SW 1271 (cell line): ENCODE data around the gene SCARB1.

Experiments
- DNase-seq, 2 experiments: peaks; one replicate each; lab custom pipeline; 2025; lab: John Stamatoyannopoulos, UW

Gene SCARB1

DNA sequence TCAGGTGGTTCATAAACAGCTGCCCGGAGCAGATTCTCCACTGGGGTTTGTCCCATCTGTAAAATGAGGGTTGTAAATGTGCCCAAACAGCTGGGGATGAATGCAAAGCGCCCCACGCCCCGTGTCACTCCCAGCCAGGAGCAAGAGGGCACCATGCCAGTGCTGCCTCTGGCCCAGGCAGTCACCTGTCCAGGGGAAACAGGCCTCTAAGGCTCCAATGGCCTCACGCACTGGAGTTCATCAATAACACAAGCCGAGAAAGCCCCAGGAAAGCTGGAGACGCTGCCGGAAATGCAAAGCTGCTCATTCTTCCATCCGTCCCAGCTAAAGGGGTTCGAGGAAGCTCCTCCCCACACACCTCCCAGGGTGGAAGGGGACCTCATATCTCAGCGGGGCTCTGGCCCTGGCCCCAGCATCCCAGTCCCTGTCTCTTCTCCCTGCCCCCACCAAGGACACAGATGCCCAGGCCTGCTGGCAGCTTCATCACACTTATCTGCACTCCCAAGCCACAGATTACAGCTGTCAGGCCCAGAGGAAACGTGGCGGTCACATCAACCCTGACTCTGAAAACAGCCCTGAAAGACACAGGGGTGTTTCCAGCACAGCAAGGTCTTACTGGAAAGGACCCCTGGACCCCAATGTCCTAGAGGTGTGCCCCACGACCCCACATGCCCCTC, 21.5 kb downstream of the SCARB1 start:
- DNase-seq, result no peak

DNA sequence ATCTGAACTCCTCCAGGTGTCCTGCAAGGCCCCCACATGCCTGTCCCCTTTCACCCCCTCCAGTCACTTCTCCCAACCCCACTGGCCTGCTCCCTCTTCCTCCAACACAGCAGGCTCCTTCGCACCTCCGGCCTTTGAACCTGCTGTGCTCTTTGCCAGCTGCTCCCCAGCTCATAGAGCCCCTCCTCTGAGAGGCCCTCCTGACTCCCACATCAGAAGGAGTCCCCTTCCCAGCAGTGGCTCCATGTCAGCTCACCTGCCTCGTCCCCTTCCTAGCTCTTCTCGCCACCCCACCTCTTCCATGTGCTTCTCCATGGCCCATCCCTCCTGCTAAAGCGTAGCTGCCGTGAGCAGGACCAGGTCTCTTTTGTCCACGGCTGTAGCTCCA, 22.1 kb downstream of the SCARB1 start:
- no peak for DNase-seq

DNA sequence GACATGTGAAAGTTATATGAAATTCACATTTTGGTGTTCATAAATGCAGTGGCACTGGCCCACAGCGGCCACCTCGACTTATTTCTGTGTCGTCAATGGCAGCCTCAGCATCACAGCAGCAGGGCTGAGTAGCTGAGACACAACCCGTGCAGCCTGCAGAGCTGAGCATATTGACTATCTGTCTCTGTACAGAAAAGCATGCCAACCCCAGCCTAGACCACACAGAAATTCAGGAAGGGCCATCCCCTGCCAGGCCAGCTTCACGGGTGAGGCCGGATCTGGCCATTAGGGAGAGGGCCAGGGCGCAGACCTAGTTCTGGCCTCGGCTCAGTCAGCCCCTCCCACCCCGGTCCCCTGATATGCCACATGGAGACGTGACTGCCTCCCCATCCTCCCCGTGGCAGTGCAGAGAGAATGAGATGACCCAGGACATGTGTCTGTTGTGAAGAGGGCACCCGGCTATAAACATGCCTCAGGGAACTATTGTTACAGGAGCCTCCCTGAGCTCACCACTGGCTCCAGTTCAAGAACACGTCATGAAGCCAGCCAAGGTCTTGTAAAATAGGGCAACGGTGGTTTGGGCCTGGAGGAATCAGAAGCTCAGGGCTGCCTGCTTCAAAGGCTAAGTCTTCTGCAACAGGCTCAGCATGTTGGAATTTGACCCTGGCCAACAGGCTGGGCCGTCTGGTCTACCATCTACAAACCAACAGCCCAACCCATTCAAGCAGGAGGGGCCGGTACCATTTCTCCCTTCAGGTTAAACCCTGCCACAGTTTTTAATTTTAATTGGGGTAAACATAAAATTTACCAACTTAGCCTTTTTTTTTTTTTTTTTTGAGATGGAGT, 25.5 kb downstream of the SCARB1 start:
- peak in 1 of 2 experiments; percentile 13 for DNase-seq

DNA sequence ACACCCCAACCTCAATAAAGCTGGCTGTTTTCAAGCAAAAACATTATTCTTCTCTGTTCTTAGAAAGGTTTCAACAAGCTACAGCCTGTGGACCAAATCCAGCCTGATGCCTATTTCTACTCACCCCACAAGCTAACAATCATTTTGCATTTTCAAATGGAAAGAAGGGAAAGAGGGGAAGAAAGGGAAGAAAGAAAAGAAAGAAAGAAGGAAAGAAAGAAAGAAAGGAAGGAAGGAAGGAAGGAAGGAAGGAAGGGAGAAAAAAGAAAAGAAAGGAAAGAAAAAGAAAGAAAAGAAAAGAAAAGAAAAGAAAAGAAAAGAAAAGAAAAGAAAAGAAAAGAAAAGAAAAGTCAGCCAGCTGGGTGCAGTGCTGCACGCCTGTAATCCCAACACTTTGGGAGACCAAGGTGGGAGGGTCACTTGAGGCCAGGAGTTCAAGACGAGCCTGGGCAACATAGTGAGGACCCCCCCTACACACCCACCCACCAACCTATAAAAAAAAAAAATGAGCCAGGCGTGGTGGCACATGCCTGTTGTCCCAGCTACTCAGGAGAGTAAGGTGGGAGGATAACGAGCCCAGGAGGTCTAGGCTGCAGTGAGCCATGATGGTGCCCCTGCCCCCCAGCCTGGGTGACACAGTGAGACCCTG, 26.3 kb downstream of the SCARB1 start:
- DNase-seq, result no peak

DNA sequence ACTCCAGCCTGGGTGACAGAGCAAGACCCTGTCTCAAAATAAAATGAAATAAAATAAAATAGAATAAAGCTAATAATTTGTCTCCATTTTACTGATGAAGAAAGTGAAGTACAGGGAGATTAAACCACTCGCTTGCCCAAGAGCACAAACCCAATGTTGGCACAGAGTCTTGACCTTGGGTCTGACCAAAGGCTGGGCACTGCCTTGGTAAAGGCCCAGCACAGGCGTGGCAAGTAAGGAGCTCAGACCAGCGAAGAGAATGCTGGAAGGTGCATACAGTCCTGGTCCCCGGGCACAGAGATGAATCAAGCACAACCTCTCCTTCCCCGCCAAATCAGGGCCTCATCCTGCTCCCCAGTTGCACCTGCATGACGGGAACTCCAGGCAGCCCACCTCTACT, 26.9 kb downstream of the SCARB1 start:
- DNase-seq, result no peak

DNA sequence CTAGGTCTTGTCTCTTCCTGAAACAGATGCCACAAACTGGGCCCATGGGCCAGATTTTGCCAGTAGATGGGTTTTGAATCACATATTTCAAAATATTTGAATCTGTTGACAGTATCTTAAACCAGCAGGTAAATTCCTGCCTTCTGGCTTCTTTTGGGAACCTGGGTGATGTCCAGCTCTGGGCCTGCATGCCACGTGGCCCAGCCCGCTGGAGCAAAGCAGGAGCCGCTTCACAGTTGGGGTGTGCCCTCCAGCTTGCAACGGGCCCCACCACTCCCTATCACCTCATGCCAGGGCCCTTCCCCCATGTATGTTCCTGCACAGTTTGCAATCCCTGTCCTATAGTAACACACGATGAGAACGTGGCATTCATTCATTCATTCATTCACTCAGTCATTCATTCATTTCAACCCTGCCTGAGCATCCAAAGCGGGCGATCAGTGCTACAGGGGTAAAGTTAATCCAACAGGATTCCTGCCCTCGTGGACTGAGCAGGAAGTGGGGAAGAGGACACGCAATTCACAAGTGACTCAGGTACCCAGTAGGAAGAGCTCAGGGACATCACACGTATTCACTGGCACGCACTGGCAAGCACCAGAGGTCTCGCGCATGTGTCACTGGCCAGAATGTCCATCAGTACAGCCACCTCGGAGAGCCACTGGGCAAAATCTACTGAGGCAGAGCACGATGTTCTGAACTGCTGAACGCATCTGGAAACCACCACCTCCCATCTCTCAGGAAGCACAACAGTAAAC, 27.8 kb downstream of the SCARB1 start:
- DNase-seq, result no peak

DNA sequence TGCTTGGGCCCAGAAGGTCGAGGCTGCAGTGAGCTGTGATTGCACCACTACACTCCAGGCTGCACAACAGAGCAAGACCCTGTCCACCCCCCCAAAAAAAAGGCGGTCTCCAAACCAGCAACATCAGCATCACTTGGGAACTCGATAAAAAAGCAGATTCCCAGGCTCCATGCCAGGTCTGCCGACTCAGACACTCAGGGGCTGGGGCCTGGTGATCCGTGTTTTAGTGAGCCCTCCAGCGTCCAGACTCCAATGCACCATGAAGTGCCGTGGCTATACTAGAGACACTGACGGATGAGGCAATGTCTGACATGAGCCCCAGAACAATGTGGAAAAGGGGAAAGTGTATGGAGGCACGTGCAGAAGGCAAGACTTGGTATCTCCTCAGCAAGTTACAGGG, 28.8 kb downstream of the SCARB1 start:
- DNase-seq, result no peak

DNA sequence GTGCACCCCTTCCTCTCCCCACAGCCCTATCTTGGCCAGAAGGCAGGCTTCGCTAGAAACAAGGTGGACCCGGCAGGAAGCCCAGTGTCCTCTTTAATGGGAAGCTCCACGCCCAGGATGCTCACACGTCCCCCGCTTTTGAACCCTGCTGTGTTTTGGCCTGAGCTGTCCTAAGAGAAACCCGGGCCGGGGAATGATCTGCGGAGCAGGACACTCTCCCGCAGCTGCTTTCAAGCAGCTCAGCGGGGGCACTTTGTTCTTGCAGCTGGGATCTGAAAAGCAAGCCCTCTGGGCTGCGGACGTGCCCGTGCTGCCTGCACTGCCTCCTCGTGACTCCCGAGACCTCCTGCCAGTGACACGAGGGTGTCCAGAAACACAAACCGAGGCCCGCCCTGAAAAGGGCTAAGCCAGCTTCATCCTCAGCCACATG, 30.0 kb downstream of the SCARB1 start:
- DNase-seq, result no peak

DNA sequence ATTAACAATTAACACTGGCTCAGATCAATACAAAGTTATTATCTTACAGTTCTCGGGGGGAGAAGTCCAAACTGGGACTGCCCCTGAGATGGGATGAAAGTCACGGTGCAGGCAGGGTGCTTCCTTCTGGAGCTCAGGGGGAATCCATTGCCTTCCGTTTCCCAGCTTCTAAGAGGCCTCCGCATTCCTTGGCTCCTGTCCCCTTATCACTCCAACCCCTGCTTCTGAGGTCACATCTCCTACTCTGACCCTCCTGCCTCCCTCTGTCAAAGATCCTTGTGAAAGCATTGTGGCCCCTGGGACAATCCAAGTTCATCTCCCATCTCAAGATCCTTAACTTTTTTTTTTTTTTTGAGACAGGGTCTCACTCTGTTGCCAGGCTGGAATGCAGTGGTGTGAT, 30.8 kb downstream of the SCARB1 start:
- DNase-seq, result no peak

DNA sequence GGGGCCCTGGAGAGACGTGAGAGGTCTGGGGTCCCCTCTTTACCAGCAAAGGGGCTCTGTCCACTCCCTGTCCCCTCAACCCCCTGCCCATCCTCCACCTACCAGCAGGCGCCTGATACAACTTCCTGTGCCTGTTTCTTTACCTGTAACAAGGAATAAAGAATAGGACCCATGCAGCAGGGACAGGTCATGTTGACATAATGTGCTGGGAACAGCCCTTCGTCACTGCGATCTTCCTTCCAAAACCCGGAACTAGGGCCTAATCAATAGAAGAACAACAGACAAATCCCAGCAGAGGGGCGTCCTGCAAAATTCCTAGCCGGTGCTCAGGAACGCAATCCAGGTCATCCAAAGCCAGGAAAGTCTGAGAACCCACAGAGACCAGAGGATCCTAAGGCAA, 32.1 kb downstream of the SCARB1 start:
- no peak for DNase-seq

DNA sequence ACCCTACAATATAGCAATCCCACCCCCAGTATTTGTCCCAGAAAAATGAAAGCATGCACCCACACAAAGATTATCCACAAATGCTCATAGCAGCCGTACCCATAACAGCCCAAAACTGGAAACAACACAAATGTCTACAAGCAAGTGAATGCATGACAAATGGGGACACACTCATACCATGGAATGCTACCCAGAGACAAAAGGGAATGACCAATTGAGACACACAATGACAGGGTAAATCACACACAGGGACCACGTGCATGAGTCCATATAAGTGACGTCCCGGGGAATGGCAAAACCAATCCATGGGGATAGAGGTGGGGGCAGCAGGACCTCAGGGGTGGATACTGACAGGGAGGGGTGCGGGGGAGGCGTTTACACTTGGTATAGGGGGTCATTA, 33.4 kb downstream of the SCARB1 start:
- no peak for DNase-seq

DNA sequence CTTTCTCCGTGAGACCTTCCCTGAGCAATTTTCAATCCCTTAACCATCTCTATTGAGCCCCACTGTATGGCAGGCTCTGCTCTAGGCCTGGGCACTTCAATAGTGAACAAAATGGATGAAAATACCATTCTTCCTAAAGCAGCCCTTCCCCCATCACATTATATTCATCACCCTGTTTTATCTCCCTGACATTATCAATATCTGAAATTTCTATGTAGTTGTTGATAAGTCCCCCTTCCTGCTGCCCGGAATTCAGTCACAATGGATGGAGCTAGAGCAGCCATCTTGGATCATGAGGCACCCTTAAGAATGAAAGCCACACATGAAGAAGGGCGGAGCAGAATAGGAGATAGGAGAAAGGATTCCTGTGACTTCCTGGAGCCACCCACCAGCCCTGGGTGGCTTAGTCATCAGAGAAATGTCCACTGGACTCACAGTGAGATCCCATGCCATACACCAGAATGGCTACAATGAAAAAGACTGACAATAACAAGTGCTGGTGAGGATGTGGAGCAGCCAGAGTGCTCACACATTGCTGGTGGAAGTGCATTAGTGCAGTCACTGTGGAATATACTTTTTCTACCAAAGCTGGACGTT, 33.9 kb downstream of the SCARB1 start:
- no peak for DNase-seq

DNA sequence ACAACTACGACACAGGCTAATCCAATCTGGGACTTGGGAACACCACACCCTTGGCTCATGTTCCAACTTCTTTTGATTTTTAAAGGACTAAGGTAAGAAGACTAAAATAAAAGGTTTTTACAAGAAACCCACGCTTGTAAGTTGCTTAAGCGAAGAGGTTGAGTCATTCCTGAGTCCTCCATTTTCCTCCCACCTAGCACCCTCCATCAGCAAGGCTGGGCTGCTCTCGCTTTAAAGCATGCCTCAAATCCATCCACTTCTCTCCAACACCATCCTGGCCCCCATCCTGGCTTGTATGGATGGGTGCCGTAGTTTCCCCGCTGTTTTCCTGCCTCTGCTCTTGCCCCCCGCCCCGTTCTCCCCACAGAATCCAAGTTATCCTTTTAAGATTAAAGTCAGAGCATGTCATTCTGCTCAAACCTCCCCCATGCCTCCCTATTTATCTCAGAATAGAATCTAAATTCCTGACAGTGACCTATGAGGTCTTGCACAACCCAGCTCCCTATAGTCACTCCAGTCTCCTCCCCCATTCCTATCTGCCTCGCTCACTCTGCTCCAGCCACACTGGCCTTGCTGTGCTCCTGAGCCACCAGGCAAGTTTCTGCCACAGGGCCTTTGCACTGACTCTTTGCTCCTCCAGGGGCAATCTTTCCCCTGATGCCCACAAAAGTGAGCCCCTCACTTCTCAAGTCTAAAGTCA, 34.5 kb downstream of the SCARB1 start:
- peak in 1 of 2 experiments; percentile 30 for DNase-seq

DNA sequence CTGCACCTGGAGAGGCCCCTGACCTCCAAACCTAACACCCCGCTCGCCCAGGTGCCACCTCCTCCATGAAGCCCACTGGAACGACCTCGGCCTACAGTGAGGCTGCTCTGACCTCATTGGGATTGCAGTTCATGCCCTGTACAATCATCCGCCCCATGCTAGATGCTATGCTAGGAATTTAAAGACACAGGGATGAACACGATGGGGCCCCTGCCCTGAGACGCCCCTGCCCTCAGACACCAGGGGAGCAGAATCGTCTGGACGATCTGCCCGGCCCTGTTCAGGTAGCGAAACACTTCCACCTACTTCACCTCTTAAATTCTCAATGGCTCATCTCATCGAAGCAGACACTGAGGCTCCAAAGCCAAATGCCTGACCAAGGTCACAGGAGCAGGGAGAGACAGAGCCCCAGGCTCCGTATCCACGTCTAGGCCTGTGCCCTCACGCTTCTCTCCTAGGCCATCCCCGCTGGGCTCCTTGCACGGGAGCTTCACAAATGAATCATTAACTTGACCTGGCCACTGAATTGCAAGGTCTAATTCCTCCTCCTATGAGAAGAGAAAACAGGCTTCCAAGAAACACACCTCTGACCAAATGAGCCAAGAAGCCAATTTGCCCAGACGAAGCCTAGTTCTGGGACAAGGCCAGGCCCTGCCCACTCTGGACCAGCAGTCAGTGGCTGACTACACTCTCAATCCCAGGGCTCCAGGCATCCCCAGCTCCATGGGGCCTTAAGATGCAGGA, 35.2 kb downstream of the SCARB1 start:
- no peak for DNase-seq

DNA sequence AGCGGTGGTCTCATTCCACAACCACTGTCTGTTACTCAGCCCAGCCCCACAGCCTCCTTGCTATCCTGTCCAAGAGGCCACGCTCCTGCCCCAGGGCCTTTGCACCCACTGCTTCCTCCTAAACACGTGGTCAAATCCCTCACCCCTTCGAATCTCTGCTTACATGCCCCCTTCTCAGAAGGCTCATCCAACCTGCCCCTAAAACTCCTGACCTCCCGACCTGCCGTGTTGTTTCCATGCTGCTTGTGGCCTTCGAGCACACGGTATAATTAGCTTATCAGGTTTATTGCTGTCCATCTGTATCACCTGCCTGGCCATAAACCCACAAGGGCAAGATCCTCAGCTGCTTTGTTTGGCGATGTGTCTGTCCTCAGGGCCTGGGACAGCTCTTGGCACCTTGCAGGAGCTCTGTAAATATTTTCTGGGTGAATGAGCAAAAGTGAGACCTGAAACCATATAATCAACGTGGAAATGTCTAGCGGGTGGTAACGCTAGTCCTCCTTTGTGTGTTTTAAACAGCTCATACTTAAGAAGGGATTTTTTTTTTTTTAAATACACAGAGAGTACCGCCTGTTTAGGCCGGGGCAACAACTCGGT, 36.0 kb downstream of the SCARB1 start:
- DNase-seq, result no peak

DNA sequence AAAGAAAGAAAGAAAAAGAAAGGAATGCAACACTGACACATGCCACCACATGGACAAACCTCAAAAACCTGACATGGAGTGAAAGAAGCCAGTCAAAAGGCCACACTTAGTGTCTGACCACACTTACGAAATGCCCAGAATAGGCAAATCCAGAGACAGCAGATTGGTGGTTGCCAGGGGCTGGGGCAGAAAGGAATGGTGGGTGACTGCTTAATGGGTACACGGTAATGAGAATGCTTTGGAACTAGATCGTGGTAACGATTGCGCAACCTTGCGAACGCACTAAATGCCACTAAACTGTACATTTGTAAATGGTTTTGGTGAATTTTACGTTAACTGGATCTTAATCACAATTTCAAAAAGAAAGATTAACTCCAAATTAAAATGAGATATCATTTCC, 39.5 kb downstream of the SCARB1 start:
- DNase-seq, result no peak

DNA sequence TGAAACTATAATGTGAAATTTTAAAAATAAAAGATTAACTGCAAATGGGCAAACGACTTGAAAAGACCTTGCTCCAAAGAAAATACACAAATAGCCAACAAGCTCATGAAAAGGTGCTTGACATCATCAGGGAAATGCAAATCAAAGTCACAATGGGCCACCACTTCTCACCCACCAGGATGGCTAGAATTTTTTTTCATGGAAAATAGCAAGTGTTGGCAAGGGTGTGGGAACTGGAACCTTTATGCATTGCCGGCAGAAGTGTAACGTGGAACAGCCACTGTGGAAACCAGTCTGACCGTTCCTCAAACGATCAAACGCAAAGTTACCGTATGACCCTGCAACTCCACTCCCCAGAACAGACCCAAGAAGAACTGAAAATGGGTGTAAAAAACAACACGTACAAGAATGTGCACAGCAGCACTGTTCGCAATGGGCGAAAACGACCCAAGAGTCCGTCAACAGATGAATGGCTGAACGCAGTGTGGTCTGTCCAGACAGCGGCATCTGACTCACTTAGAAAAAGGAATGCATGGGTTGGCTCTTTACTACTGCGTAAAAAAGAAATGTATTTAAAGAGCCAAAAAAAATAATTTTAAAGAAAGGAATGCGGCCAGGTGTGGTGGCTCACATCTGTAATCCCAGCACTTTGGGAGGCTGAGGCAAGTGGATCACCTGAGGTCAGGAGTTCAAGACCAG, 40.2 kb downstream of the SCARB1 start:
- no peak for DNase-seq

DNA sequence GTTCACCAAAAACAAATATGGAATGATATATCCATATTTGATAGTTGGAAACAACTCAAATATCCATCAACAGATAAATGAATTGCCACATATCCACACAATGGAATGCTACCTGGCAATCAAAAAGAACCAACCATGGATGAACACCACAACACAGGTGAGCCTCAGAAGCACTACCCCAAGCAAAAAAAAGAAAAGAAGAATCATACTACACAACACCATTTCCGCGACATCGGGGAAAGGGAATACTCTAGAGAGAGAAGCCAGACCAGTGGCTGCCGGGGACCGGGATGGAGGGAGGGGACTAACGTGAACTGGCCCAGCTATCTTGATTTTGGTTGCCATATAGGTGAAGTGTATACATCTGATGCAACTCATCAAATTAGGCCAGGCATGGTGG, 41.4 kb downstream of the SCARB1 start:
- no peak for DNase-seq
